Activated CD4-positive, alpha-beta T cell treated with anti-CD3 and anti-CD28 coated beads, Interleukin-2, amount 50 U/mL, for 16 hours (primary cell): ENCODE results near the gene IL1A.

Experiments
- DNase-seq: peaks from one replicate; pipeline ENCODE4 v3.0.0-alpha.2; 2020

IL1A gene

DNA sequence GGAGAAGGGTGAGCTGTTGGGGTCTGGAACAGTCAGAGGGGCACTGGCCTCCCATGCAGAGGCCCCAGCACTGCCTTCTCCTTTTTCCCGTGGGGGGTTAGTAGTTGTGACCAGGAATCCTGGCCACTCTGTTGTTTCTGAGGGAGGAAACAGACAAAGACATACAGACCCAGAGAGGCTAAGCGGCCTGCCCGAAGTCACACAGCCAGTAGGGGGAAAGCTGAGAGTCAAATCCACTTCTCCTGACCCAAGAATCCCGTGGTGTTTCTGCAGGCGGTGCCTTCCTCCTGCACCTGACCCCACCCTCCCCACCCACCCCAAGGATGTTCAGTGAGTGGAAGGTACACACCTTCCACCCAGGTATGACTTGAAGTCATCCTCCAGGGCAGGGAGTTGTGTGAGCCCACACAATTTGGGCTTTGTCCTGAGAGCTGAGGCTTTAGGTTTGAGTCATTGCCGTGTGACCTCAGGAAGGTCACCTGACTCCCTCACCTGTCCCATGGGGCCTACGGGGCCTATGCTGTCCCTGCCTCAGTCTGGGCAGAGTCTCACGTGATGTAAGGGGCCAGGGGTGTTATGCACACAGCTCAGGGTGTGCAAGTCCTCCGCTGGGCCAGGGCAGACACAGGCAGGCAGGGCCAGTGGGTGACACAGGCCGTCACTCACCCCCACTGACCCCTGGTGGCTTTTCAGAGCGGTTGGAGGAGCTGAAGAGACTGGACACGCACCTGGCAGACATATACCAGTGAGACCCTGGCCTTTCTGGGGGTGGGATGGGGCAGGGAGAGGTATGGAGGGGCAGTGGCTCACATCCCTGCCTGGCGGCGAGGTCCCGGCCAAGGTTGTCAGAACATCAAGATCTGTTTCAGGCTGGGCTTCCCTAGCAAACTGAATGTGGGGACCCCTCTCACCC lies 58.5 kb downstream of the IL1A start:
- no peak for DNase-seq

GRCh38 chr2:112724591-112725525 lies 59.4 kb downstream of the IL1A start:
- no peak for DNase-seq

DNA sequence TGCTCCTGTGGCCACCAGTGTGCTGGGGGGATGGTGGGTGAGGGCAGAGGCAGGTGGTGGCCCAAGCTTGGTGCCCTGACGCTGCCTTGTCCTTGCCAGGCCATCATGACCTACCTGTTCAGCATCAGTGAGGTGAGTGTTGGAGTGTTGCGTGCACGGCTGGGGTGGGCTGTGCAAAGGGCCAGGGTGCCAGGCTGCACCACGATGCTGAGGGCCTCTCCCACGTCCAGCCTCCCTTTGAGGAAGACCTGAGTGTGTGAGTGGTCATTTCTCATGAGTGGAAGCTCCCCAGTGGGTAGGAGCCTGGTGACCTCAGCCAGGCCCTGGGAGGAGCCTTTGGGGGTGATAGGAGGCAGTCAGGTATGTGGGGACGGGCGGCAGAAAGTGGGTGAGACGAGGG lies 60.3 kb downstream of the IL1A start:
- DNase-seq, result no peak
